ENCODE measurements around the gene GRIN3B.

The GRIN3B gene

DNA sequence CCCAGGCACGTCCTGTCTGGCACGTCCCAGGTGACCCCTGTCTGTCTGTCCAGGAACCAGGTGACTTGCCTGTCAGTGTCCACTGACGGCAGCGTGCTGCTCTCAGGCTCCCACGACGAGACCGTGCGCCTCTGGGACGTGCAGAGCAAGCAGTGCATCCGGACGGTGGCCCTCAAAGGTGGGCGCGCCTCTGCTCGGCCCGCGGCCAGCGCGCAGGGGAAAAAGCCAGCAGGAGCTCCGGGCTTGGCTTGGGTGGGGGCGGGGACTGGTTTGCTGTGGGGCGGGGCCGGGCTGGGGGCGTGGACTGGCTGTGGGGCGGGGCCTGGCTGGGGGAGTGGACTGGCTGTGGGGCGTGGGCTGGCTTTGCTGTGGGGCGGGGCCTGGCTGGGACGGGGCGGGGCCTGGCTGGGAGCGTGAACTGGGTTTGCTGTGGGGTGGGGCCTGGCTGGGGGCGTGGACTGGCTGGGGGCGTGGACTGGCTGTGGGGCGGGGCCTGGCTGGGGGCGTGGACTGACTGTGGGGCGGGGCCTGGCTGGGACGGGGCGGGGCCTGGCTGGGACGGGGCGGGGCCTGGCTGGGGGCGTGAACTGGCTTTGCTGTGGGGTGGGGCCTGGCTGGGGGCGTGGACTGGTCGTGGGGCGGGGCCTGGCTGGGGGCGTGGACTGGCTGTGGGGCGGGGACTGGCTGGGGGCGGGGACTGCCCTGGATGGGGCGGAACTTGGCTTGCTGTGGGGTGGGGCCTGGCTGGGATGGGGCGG lies 8.9 kb upstream of the GRIN3B start:
- no peak for DNase-seq

DNA sequence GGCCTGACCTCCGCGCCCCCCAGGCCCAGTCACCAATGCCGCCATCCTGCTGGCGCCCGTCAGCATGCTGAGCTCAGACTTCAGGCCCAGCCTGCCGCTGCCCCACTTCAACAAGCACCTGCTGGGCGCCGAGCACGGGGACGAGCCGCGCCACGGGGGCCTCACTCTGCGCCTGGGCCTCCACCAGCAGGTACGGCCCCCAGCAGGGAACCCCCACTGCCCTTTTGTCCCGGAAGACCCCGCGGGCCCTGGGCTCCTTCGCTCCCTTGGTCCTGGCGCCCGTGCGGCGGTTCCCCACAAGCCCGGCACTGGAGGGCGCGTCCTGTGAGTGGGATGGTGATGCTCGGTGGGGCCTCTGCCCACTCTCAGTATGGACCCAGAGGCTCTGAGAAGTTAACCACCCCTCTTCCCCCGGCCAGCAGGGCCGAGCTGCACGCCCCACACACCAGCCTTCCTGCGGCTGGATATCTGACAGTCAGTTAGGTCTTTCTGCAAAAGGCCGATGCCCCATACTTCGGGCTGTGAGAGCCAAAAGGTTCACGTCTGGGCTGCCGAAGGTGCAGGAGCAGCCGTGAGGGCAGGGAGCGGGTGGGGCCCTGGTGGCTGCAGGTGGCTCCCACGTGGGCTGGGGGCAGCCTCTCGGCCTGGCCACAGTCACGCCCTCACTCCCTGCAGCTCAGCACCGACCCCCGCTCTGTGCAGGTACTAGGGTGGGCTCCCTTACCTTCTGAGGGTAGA lies 8.1 kb upstream of the GRIN3B start:
- DNase-seq = no peak

DNA sequence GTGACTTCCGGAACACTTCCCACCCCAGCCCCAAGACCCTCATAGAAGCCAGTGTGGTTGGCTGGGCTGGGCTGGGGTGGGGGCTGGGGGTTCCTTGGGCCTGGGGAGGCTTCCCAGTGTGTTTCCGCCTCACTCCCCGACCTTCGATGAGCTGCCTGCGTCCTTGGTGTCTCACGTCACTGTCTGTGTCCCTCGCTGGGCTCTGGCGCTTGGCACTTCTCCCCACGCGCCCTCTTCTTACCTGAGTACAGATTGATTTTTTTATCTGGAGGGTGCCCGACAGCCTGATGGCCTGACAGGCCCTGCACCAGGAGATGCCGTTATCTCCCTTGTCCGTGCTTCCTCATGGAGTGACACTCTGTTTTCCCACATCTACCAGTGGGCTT lies 7.6 kb upstream of the GRIN3B start:
- no peak for DNase-seq

DNA sequence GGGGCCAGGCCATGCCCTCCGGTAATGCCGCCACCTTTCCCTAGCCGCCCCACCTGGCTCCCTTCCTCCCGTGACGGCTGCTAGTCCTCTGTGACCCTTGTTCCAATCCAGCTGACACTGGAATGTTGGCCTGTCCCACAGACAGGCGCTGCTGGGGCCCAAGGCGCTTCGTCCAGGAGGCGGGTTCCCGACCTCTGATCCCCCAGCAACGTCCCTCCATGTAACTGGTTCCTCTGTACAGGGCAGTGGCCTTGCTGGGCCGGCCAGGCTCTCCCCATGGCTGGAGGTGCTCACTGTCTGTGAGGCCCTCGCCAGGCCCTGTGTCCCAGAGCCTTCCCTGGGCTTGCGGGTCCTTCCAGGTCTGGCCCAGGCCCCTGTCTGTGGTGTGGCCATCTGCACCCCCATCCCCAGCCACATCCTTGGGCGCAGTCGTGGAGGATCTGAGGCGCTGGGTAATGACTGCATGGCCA lies 6.8 kb upstream of the GRIN3B start:
- no peak for DNase-seq

DNA sequence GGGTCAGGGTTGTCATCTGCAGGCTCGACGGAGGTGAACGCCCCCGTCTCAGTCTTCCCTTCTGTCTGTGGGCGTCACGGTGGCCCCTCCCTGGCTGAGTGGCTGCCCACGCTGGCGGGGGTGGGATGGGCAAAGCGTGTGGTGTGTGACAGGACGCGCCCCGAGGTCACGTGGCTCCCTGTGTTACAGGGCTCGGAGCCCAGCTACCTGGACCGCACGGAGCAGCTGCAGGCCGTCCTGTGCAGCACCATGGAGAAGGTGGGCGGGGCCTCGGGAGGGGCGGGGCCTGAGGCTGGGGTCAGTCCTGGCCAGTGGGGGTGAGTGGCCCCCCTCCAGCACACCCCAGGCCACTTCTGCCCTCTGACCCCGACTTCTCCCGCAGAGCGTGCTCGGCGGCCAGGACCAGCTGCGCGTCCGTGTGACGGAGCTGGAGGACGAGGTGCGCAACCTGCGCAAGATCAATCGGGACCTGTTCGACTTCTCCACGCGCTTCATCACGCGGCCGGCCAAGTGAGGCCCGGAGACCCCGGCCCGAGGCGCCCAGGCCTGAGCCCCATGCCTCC lies 6.3 kb upstream of the GRIN3B start:
- DNase-seq = no peak

DNA sequence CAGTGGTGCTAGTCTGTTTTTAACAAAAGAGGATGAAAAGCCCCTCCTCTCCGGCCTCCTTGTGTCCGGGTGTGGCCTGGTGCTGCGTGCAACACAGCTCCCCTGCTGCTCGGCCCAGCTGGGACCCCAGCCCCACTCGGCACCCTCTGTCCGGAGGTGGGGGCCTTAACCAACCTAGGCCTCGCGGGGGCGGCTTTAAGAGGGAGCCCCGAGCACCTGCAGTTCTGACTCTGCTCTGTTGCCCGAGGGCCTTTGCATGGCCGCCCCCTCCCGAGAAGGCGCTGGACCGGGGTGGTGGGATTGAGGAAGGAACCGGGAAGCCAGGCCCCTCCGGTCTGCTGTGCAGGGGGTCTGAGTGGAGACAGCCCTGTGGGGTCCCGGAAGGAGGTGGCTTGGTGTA lies 5.7 kb upstream of the GRIN3B start:
- no peak for DNase-seq

DNA sequence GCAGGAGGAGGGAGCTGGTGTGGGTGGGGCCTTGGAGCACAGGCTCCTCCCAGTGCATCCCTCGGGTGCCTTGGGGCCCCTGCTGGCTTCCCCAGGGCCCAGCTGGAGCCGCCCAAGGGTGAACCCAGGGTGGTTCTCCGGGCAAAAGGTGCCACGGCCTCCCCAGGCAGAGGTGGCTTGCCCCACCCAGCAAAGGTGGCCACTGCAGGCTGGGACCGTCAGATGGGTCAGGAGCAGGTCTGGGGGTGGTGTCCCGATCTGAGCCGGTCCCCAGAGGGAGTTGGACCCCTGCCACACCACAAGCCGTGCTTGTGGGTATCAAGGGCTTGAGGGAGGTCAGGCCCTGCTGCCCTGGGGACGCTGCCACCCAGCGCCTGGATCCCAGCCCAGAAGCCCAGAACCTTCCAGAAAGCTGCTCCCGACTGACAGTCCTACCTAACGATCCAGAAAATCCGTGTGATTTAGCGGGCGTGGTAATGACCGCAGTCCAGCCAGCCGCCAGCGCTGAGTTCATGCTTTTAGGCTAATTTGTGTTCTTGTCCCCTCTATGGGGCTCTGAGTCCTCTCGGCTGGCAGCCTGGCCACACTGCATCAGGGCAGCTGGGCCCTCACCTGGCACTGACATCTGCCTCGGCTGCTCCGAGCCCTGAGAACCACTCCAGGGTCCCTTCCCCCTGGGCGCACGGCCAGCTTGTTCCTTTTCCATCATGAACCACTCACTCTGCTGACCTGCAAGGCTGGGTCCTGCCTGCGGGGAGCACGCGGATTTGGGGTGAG lies 5.0 kb upstream of the GRIN3B start:
- no peak for DNase-seq

DNA sequence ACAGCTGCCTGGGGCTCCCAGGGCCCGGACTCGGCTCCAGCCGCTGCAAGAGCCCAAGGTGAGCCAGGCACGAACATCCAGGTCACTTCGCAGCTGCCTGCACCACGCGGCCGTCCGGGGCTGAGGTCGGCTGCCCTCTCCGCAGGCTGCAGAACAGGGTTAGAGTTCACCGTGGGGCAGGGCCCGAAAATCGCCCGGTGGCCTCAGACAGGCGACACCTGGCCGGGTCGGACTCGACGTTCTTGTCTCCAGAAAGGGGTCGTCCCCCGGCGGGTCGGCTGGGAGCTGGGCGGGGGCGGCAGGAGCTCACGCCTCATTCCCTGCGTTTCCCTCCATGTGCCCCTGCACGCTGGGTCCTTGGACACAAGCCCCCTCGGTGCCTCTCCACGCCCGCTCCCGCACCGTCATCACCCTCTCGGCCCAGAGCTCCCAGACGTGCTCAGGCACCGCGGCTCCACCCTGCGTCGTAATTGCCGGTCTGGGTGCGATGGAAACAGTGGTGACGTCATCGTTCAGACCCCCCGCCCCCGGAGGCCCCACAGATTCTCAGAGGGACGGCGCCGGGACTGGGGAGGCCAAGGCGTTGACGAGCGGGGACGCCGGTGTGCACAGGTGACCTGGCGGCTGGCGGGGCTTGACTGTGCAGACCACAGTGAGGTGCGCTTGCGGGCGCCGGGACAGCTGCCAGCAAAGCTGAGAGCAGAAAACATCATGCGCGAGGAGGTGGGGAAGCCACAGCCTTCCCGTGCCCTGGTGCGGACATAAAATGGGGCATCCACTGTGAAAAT lies 4.0 kb upstream of the GRIN3B start:
- DNase-seq = peak; percentile 20

DNA sequence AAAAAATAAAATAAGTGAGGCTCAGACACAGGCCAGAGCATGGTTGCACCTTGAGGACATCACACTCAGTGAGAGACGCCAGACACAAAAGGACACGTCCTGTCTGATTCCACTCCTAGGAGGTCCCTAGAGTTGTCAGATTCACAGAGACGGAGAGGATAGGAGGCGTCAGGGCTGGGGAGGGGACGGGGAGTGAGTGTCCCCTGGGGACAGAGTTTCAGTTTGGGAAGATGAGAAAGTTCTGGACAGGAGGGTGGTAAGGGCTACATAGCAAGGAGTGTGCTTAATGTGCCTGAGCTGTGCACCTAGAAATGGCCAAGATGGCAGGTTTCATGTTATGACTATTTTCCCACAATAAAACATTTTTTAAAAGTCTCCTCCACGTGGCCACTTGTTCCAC lies 2.2 kb upstream of the GRIN3B start:
- DNase-seq = no peak

DNA sequence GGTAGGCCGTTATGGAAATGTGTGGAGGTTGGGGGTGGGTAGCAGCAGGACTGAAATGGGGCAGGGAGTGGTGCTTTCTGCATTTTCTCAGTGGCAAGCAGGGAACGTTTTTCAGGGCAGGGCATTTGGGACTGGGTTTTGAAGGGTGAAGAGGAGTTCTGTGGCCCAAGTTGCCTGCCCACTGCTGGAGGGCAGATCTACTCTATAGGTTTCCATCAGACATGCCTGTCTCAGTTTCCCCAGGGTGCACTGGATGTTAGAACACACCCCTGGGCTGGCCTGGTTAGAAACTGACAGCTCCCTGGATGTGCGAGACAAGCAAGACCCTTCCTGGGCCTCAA lies 870 bp upstream of the GRIN3B start:
- DNase-seq = no peak

DNA sequence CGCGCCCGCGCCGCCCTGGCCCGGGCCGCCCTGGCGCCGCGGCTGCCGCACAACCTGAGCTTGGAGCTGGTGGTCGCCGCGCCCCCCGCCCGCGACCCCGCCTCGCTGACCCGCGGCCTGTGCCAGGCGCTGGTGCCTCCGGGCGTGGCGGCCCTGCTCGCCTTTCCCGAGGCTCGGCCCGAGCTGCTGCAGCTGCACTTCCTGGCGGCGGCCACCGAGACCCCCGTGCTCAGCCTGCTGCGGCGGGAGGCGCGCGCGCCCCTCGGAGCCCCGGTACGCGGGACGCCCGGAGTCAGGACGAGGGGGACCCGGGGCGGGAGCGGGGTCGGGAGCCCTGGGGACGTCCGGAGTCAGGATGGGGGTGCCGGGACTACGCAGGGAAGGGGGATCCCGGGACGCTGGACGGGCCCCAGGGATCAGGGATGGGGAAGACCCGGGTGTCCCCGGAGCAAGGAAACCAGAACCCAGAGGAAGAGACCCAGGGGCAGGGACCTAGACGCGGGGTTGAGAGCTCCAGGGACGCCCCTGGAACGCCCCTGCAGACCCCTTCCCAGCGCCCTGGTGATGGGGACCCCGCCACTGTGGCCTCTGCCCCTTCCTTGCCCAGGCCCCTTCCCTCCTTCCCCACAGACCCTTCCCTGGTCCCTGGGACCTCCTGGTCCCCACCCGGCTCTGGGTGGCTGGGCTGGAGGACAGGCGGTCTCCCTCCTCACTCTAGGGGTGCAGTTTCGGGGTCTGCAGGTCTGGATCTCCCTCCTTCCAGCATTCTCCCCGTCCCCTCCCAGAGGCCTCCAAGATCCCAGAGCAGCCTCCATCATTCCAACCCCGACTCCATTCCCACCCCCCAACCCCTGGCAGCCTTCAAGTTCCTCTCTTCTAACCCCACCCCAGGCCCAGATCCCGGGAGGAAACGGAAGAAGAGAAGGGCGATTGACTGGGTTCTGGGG lies 645 bp downstream of the GRIN3B start:
- DNase-seq = no peak

DNA sequence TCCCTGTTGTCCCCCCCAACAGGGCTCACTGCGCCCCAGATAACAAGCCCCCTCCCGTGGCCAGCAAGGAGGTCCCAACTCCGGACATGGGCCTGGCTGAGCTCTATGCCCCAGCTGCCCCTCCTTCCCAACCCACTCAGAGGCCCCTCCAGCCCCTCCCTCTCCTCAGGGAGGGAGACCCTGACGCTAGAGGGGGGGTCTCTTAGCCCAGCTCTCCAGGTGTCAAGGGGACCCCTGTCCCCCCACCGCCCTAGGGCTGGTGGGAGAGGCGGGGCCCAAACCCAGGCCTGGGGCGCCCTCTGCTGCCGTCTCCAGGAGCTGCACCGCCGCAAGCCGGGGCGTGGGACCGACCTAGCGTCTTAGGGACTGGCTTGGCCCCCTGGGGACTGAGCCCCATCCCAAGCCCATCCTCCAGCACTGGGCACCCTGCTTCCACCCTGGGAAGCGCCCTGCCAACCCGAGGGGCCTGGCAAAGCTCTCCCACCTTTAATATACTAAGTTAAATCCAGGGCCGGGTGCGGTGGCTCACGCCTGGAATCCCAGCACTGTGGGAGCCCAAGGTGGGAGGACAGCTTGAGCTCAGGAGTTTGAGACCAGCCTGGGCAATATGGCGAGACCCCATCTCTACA lies 1.4 kb downstream of the GRIN3B start:
- DNase-seq = no peak

DNA sequence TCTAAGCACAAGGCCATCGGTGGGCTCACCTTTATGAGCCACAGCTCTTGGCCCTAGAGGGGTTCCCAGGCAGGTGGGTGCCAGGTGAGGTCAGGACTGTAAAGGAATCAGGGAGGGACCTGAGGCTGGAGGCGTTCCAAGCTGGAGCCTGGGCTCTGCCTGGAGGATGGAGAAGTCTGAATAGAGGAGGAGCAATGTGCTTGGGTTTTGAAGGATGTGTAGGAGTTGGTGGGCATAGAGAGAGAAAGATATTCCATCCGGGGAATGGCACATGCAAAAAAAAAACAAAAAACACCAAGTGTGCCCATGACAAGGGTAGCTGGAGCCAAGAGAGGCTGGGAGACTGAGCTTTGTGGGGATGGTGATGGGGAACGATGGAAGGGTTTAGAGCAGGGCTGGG lies 2.4 kb downstream of the GRIN3B start:
- no peak for DNase-seq

DNA sequence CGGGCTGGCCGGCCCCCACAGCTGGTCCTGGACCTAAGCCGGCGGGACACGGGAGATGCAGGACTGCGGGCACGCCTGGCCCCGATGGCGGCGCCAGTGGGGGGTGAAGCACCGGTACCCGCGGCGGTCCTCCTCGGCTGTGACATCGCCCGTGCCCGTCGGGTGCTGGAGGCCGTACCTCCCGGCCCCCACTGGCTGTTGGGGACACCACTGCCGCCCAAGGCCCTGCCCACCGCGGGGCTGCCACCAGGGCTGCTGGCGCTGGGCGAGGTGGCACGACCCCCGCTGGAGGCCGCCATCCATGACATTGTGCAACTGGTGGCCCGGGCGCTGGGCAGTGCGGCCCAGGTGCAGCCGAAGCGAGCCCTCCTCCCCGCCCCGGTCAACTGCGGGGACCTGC lies 3.1 kb downstream of the GRIN3B start:
- DNase-seq = no peak

DNA sequence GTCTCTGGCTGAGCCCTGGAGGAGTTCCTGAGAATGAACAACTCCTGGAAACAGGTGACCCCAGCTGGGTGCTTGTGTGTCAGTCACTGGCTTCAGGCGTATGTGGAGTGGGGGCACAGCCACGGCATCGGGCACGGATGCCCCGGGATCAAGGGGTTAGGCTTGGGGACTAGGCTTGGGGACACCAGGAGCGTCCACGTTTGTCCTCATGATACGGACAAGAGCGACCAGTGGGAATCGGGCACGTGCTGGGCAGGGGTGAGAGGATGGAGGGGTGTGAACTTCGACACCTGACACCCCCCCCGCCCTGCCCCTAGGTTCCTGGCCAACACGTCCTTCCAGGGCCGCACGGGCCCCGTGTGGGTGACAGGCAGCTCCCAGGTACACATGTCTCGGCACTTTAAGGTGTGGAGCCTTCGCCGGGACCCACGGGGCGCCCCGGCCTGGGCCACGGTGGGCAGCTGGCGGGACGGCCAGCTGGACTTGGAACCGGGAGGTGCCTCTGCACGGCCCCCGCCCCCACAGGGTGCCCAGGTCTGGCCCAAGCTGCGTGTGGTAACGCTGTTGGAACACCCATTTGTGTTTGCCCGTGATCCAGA lies 4.1 kb downstream of the GRIN3B start:
- DNase-seq = no peak

DNA sequence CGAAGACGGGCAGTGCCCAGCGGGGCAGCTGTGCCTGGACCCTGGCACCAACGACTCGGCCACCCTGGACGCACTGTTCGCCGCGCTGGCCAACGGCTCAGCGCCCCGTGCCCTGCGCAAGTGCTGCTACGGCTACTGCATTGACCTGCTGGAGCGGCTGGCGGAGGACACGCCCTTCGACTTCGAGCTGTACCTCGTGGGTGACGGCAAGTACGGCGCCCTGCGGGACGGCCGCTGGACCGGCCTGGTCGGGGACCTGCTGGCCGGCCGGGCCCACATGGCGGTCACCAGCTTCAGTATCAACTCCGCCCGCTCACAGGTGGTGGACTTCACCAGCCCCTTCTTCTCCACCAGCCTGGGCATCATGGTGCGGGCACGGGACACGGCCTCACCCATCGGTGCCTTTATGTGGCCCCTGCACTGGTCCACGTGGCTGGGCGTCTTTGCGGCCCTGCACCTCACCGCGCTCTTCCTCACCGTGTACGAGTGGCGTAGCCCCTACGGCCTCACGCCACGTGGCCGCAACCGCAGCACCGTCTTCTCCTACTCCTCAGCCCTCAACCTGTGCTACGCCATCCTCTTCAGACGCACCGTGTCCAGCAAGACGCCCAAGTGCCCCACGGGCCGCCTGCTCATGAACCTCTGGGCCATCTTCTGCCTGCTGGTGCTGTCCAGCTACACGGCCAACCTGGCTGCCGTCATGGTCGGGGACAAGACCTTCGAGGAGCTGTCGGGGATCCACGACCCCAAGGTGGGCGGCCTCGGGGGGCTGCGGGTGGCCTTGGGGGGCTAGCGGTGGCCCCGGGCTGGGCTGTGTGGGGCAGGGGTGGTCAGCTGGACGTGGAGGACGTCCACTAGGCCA lies 4.8 kb downstream of the GRIN3B start:
- no peak for DNase-seq

DNA sequence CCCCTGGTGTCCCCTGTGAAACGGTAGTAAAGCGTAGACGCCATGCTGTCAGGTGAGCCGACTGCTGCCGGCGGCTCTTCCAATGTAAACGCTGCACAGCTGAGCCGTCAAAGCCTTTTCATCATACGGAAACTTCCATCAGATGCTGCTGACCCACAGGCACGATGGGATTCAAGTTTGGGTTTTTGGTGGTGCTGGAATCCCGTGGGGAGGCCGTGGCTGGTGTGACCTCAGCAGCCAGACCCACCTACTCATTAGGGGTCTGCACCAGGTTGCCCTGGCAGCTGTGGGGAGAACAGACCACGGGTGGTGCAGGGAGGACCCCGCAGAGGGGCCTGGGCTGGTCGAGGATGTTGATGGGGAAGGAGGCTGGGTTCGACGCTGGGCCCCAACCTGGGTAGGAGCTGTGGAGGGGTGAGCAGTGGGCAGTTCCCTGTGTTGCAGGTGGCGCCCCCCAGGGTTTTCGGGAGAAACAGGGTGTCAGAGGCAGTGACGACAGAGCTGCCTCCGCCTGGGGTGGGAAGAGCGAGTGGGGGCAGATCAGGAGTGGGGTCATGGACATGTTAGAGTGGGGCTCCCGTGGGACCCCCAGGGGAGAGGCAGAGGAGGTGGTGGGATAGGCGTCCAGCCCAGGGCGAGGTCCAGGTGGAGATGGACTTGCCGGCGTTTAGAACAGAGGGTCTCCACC lies 6.6 kb downstream of the GRIN3B start:
- DNase-seq = no peak

DNA sequence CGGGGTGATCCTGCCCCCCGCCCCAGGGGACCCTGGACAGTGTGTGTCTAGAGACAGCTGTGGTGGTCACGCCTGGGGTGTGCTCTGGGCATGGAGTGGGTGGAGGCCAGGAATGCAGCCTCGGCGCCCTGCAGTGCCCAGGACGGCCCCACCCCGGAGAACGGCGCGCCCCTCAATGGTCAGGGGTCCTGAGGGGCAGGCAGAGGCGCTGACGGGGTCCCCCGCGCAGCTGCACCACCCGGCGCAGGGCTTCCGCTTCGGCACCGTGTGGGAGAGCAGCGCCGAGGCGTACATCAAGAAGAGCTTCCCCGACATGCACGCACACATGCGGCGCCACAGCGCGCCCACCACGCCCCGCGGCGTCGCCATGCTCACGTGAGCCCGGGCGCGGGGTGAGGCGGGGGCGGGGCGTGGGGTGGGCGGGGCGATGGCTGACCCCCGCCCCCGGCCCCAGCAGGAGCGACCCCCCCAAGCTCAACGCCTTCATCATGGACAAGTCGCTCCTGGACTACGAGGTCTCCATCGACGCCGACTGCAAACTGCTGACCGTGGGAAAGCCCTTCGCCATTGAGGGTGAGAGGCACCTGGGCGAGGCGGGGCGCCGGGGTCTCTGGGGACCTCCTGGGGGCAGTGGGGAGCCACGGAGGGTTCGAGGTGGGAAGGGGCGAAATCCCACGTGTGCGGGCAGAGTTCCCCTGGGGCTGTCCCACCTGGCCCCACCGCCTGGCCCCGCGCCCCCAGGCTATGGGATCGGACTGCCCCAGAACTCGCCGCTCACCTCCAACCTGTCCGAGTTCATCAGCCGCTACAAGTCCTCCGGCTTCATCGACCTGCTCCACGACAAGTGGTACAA lies 7.4 kb downstream of the GRIN3B start:
- no peak for DNase-seq
